ENCODE data around the gene VAPB. TPM values are rescaled to one million over a fixed set of nuclear protein-coding genes. Genes with fewer than 3 reads are reported as not detected.
A peak's percentile ranks its signal among the peaks of the same experiment; 100 is the strongest.

VAPB gene
- total RNA-seq, 1 experiment from 2014 or later, result 34.7 TPM

DNA sequence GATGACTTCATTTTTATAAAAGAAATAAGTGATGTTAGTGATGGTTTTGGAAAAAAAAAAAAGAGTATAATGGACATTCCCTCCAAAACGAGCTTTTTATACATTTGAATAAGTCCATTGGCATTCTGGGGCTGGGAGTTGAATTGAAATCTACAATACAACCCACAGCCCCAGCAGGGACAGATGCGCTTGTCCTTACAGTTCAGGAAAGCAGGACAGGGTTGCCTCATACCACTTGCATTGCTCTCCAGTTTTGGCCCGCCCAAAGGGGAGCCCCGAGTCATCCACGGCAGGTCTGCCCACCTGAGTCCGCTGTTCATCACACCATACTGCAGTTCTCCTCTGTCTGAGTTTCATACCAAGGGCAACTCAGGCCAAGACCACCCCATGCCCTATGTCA, 46.2 kb downstream of the VAPB start:
- DNase-seq (ENCODE audit: low read depth), result no peak

GRCh38 chr20:58436868-58437645, 48.0 kb downstream of the VAPB start:
- no peak for DNase-seq (ENCODE audit: low read depth)

DNA sequence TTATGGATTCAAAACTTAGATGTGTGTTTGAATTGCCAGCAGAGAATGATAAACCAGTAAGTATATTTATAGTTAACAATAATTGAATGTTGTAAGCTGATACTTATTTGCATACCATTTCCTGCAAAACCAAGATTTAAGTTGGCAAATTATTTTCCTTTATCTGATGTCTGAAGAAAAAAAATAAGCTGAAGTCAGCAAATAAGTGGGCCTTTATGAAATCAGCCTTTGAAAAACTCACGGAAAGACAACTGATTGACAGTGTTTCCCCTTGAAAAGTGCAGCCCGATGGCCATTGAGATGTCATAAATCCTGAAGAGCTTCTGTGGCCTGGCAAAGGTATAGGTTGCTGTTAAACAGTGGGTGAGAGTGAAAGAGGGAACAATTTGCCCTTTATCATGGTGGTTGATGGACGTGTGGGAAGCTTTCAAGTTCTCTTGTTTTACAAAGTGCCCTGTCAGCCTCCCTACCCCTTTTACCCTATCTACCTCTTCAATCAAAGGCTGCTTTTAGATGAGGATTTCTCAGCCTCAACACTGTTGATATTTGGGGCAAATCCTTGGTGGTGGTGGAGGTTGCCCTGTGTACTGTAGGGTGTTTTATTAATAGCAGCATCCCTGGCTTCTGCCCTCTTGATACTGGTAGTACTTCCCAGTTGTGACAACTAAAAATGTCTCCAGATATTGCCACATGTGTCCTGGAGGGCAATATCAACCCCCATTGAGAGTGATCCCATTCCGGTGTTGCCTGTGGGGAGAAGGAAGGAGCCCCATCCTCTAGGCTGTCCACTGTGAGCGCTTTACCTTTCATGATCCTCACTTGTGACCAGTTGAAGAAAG, 50.2 kb downstream of the VAPB start:
- DNase-seq (ENCODE audit: low read depth), result no peak

DNA sequence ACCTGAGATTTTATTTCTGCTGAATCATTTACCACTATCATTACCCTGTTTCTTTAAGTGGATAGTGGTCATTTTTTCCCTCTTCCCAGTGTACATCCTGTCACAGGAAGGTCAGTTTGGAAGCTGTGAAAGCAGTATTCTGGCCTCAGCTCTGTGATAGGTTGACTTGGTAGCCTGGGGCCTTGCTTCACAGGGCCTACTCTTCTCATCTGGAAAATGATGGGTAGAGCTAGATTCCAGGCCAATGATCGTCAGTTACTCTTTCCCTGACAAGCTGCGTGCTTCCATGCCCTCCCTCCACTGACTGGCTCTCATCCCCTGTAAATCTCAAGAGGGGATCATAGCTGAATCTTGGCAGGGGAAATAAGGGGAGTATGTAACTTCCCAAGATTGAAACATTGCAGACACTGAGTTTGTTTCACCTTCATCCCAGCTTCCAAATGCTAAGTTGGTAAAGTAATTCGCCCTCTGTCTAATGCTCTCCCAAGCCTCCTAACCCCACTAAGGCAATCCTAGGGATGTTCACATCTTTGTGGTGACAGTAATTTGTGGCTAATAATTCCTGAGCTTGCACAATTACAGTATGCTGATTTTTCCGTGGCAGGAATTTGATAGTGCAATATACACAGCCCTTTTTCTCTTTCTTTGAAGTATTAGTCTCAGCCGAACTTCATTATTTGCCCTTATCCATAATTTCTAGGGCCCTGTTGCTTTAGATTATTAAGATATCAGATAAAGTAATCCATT, 51.2 kb downstream of the VAPB start:
- DNase-seq (ENCODE audit: low read depth), result no peak

GRCh38 chr20:58441723-58442122, 52.7 kb downstream of the VAPB start:
- no peak for DNase-seq (ENCODE audit: low read depth)

GRCh38 chr20:58444746-58445255, 55.8 kb downstream of the VAPB start:
- no peak for DNase-seq (ENCODE audit: low read depth)

DNA sequence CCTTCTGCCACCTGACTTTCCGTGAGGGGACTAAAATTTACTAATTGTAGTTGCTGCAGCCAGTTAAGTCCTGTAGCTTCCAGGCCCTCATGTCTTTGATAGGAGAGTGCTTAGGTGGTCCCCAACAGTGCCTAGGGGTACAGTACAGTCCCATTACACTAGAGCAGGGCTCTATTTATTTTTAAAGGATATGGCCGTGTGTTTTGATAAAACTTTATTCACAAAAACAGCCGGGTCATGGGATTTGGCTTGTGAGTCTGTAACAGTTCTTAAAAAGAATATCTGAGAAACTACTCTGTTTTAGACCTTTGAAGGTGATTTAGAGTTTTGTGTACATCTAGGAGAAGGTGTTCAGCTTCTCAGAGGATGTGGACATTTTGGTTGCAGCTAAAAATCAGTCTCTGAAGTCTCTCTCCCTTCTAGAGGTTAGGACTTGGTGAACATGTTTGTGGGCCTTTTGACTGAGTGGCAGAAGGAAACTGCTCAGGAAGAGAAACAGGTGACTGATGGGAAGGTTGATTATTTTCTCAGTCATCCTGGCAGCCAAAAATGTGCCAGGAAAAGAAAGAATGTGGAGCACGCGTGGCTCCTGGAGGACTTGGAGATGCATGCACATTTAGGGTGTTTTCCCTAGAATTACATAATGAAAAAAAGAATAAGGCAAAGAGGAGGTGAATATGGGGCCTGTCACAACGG, 57.4 kb downstream of the VAPB start:
- no peak for DNase-seq (ENCODE audit: low read depth)

DNA sequence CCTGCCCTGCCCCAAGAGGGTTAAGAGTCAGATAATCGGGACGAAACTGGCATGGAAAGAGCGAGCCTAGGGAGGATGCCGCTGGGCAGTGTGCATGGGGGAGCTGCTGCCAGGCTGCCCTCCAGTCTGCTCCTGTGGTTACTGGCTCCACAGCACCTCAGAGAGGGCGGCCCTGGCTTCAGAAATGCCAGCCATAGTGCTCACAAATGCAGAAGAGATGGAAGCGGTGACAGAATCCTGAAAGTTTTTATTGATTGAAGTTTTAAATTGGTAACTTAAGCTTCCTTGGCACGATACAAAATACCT, 57.9 kb downstream of the VAPB start:
- DNase-seq (ENCODE audit: low read depth), result no peak

DNA sequence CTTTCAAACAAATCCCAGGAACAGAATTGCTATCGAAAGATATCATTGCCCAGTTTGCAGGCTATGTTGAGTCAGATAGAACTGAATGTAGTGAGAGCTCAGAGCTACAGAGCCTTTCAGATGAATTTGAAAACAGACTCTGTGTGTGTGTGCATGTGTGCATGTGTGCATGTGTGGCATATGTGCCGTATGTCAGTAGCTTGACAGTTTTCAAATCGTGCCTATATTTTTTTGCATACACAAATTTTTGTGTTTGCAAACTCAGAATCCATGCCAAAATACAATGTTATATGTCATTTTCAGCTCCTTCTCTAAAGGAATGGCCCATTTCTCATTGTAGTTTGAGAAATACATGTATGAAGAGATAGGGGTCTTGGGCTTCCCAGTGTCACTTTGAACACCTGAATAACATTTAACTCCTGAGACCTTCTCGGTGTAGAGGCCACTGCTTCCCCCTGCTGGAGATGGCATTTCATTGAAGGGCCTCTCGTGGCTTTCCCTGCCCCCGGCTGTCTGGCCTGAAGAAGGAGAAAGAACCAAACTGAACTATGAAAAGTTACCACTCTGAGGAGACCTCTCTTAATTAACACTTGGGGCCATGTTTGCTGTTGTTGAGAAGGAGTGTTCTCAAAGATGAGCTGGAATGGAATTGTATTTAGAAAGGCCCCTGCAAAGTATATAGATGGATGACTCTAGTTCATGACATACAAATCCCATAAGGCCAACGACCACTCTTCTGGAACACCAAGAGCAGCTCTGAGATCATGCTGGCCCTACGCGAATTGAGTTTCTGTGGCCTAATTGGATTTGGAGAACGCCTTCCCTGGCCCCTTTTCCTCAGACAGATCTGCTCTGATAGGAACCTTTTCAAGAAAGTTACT, 58.7 kb downstream of the VAPB start:
- DNase-seq (ENCODE audit: low read depth), result peak; percentile 71

GRCh38 chr20:58448958-58449357, 59.9 kb downstream of the VAPB start:
- DNase-seq (ENCODE audit: low read depth), result no peak

DNA sequence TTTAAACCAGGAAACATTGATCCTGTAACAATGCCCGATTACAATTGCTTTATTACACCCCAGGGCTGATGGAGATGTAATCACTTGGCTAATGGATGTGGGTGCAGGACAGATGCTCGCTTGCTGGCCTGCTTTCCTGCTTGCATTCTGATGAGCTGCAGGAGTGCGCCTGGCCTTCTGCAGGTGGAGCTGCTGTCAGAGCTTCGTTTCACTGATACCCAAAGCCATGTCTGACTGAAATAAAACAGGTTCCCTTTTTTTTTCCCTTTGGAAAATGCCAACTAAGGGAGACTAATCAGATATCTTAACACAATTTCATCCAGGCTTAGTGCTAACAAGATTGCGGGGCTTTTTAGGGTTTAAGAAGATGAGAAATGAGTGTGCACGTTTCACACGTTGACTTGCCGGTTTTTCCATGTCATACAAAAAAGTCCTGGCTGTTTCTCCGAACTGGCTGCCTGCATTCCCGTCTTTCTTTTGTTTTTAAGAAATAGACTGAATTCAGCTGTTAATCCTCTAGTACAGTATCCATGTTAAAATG, 60.7 kb downstream of the VAPB start:
- DNase-seq (ENCODE audit: low read depth), result no peak

DNA sequence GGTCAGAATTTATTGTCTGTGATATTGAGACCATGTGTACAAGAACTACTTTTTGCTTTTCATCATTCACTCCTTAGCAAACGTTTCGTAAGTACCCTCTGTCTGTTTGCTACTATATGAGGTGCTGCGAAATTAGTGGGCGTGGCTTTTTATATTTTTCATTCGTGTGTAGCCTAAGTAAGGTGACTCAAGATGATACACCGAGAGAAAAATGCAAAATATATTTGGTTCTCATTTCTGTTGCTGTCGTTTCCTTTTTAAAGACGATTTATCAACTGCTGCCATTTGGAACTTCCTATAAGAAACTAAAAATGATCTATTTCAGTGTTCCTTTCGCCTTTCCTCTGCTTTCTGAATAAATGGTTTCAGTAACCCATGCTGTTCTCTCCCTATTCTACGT, 61.2 kb downstream of the VAPB start:
- DNase-seq (ENCODE audit: low read depth), result no peak

- DNase-seq (ENCODE audit: low read depth), result no peak
Measured at GRCh38 chr20:58452667-58453255, 63.7 kb downstream of the VAPB start.

- no peak for DNase-seq (ENCODE audit: low read depth)
Measured at GRCh38 chr20:58453391-58453790, 64.4 kb downstream of the VAPB start.

DNA sequence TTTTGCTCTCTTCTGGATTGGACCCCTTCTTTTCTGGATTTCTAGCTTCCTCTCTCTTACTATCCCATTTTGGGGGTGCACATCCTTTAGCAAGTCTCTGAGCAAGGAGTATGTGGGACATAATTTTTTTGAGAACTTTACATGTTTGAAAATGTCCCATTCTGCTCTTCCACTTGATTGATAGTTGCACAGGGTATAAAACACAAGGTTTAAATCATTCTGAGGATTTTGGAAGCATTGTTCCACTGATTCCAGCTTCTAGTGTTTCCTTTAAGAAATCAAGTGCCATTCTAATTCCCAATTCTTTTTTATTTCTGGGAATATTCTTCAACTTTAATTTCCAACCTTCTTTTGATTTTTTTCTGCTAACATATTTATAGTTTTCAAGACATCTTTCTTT, 65.4 kb downstream of the VAPB start:
- DNase-seq (ENCODE audit: low read depth), result no peak

GRCh38 chr20:58457083-58457695, 68.2 kb downstream of the VAPB start:
- peak; percentile 96 for DNase-seq (ENCODE audit: low read depth)

DNA sequence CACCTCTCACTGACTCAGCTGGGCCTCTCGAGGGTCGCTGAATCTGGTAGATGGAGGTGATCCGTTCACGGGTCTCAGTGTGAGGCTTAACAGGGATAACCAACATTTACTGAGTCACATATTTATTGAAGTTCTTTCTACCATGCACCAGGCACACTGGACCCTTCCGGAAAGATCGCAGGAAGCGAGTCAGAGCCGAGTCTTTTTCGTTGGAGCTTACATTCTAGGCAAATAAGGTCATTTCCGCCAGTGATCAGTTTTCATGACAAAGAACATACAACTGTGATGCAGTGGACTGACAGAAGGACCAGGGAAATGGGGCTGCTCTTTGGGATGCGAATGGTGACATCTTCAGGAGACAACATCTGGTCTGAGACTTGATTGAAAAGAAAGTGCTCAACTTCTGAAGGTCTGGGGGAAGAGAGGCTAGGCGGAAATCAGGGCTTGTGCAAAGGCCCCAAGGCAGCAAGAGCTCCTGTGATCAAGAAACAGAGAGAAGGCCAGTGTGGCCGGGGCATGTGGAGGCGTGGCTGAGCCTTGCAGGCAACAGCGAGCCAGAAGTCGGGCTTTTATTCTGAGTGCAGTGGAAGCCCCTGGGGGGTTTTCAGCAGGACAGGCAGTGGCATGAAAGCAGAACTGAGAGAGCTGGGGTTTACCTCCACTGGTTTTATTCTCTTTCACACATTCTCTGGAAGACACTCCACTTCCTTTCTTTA, 69.5 kb downstream of the VAPB start:
- peak; percentile 63 for DNase-seq (ENCODE audit: low read depth)

DNA sequence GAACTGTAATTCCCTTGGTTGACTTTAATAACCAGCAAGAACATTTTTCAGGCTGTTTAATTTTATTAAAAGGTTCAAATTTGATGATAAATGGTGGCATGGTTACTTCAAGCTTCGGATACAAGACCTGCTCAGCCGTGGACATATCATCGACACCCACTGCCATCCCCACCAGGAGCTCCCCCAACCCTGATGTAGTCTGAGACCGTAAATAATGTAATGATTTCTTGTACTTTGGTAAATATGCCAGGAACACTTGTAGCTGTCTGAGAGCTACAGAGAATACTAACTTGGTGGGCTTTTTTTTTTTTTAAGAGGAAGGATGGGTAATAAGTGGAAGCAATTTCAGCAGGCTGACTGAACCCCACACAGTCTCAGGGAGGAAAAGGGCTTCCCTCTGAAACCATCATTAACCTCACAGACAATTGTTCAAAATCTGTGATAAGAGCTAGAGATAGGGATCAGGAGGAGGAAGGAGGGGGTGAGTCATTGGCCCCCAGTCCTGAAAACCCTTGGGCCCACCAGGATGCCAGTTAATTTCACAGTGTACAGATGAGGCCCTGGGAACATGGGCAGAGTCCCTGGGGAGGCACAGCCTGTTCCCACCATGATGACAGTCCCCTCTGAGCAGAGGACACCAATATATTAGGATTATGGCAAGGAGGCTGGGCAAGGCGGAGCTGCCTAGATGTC, 70.2 kb downstream of the VAPB start:
- DNase-seq (ENCODE audit: low read depth), result peak; percentile 27

Data from M059J (cell line).